GM12873 (cell line): Measurements from ENCODE around the gene SAMD13.

Source experiments
- CTCF ChIP-seq: IDR thresholded peaks from 2 replicates; pipeline ENCODE4 v1.5.1; 2012; ENCODE audit warnings: low read depth, mild to moderate bottlenecking, moderate library complexity, low read length, control low read depth; ENCODE audit not compliant: insufficient read depth; ENCODE audit errors: missing control alignments

SAMD13 gene

DNA sequence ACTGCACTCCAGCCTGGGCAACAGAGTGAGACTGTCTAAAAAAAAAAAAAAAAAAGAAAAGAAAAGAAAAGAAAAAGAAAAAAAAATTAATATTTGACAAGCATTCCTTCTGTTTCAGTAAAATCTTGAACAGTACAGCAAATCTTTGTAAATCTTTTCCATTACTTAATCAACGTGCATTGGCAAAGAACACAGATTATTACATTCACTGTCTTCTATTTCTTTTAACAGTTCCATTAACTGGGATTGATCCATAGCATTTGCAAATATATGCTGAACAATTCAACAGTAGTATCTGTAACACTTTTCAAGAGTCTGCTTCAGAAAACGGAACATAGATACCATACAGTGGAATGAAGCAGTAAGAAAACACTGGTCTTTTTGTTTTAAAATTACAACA is 9.8 kb downstream of the SAMD13 start:
- TF ChIP-seq CTCF, result no peak

- no peak for TF ChIP-seq CTCF
Observed at GRCh38 chr1:84319662-84320061, 18.2 kb downstream of the SAMD13 start.

DNA sequence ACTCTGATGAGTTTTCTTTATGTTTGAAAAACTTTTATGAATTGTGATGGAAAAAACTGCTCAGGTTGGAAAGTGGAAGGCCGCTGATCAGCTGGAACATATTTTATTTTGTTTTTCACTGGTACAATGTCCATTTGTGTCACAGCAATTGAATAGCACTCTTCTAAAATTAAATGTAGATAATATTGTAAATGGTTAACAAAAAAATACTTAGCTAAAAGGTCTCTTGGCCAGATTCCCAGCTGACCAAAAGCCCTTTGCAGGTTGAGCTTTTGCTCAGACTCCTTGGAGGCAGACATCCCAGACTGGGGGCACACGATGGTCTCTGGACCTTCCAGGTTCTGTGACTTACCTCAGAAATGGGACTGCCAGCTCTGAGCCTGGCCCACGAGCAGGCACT is 26.3 kb downstream of the SAMD13 start:
- TF ChIP-seq CTCF, result no peak

DNA sequence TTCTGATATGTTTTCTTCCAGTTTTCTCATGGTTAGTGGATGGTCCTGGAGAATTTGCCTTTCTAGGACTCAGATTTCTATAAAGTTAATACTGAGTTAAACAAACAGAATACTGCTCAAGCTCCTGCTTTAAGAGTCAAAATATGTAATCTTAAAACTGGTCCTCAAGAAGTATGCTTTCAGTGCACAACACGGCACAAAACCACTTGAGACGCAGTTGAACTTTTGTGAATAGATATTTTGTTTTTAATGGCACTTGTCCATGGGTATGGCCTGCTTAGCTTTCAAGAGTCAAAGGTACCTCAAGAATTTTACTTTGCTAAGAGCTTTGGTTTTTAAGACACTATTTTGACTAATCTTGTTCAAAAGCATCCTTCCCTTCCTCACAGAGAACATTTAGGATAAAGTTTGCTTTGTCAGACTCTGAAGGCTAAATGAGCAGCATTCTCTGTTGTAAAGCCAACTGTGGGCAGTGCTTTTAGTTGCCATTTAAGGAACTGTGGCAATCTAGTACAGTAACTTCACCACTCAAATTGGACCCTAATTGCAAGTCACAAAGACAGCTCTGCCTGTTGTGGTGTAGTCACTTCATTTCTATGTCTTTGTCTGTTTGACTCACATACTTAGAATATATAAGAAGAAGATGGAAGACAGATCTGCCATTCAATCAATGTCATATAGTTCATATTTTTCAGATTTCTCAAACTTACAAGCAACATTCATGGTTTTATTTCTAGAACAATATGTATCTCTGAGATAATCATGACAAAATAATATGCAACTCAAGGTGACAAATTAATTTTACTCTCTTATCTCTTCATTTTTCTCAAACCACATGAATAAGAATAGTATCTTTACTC is 28.8 kb downstream of the SAMD13 start:
- no peak for TF ChIP-seq CTCF

- TF ChIP-seq CTCF, result no peak
Observed at GRCh38 chr1:84339503-84339902, 38.0 kb downstream of the SAMD13 start.

- no peak for TF ChIP-seq CTCF
Observed at GRCh38 chr1:84344286-84344685, 42.8 kb downstream of the SAMD13 start.

DNA sequence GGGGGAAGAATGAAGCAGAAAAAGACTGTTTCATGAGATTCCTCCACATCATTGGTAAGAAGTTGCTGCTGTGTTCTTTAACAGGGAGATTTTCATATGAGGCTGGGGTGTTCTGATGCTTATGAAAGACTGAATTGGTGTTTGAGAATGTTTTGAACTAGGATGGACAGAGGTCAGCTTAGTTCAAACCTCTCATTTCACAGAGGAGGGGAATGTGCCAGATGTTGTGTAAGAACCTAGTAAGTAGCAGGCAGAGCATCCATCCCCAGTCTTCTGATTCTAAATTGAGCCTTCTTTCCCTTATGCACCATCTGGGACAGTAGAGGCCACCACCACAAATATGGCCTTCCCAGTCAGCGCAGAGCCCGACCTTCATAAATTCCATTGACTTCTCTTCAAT is 43.7 kb downstream of the SAMD13 start:
- no peak for TF ChIP-seq CTCF
